ENCODE measurements around the gene VCAN.

Gene VCAN

DNA sequence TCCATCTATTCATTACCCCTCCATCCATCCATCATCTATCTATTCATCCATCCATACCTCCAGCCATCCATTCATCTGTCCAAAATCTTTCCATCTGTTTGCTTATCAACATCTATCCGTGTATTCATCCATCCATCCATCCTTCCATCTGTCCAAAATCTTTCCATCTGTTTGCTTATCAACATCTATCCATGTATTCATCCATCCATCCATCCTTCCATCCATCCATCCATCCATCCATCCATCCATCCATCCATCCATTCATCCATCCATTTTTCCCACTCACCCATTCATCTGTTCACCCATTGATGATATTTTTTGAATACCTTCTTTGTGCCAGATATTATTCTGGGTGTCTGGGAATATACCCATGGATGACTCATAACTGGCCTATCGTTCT lies 12.8 kb downstream of the VCAN start:
- H3K9me2 ChIP-seq (replicated peaks; ENCODE audit: insufficient read depth, low read length) = no peaks in the 10 kb centered on the region
- no peaks in the 10 kb centered on the region for H3K4me1 ChIP-seq (ENCODE audit: low read length)
- H3K9me3 ChIP-seq (replicated peaks; ENCODE audit: insufficient read depth, low read length) = no peaks in the 10 kb centered on the region
- no peak overlapping the region for H3K4me3 ChIP-seq (ENCODE audit: low read length)
- no peak overlapping the region for H3K9ac ChIP-seq (ENCODE audit: low read length)
- H3K4me2 ChIP-seq (ENCODE audit: low read depth, low read length) = no peak overlapping the region
- no peak overlapping the region for H2AFZ ChIP-seq (ENCODE audit: low read length)
- DNase-seq = no peak
- no peaks in the 10 kb centered on the region for H4K20me1 ChIP-seq (ENCODE audit: insufficient read depth, low read length)
- no peaks in the 10 kb centered on the region for H3K27me3 ChIP-seq (replicated peaks; ENCODE audit: insufficient read depth, low read length)
- no peaks in the 10 kb centered on the region for H3K36me3 ChIP-seq (replicated peaks; ENCODE audit: insufficient read depth, low read length)
- H3K27ac ChIP-seq (ENCODE audit: low read length) = no peak overlapping the region
- no peaks in the 10 kb centered on the region for H3F3A ChIP-seq (ENCODE audit: insufficient read depth, low read length)
- TF ChIP-seq CTCF (IDR thresholded peaks at IDR 0.05; ENCODE audit: low read length) (no peak), EZH2 (optimal IDR thresholded peaks at IDR 0.05; ENCODE audit: low read depth, low read length) (no peak), EZH2phosphoT487 (IDR thresholded peaks at IDR 0.05; ENCODE audit: low read length) (no peak)
- H3K79me2 ChIP-seq (ENCODE audit: low read length) = no peaks in the 10 kb centered on the region

GRCh38 chr5:83485842-83486241 lies 14.3 kb downstream of the VCAN start:
- H3K4me2 ChIP-seq (ENCODE audit: low read depth, low read length) = no peak overlapping the region
- no peaks in the 10 kb centered on the region for H3K9me3 ChIP-seq (replicated peaks; ENCODE audit: insufficient read depth, low read length)
- no peaks in the 10 kb centered on the region for H3K27me3 ChIP-seq (replicated peaks; ENCODE audit: insufficient read depth, low read length)
- no peak overlapping the region for H3K9ac ChIP-seq (ENCODE audit: low read length)
- no peaks in the 10 kb centered on the region for H3K36me3 ChIP-seq (replicated peaks; ENCODE audit: insufficient read depth, low read length)
- no peaks in the 10 kb centered on the region for H3F3A ChIP-seq (ENCODE audit: insufficient read depth, low read length)
- no peaks in the 10 kb centered on the region for H3K79me2 ChIP-seq (ENCODE audit: low read length)
- no peaks in the 10 kb centered on the region for H3K9me2 ChIP-seq (replicated peaks; ENCODE audit: insufficient read depth, low read length)
- no peaks in the 10 kb centered on the region for H3K4me1 ChIP-seq (ENCODE audit: low read length)
- no peak overlapping the region for H3K4me3 ChIP-seq (ENCODE audit: low read length)
- H2AFZ ChIP-seq (ENCODE audit: low read length) = no peak overlapping the region
- no peak overlapping the region for H3K27ac ChIP-seq (ENCODE audit: low read length)
- no peak for DNase-seq
- TF ChIP-seq EZH2 (optimal IDR thresholded peaks at IDR 0.05; ENCODE audit: low read depth, low read length) (no peak), EZH2phosphoT487 (IDR thresholded peaks at IDR 0.05; ENCODE audit: low read length) (no peak)
- H4K20me1 ChIP-seq (ENCODE audit: insufficient read depth, low read length) = no peaks in the 10 kb centered on the region

DNA sequence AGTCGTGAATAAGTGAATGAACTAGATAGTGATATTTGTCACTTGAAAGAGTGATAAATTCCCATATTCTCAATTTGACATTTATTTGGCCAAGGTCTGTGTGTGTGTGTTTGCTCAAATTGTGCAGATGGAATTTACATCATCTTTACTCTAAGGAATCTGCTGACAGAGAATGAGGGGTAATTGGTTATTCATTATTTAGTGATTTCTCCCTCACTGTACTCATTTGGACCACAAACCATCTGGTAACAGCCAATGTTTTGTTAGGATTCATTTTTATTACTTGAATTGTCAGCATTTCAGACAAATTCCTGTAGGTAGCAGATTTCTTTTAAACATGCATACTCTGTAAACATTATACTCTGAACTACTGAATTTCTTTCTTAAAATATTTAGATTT lies 15.6 kb downstream of the VCAN start:
- no peaks in the 10 kb centered on the region for H4K20me1 ChIP-seq (ENCODE audit: insufficient read depth, low read length)
- no peaks in the 10 kb centered on the region for H3K9me2 ChIP-seq (replicated peaks; ENCODE audit: insufficient read depth, low read length)
- H3K27ac ChIP-seq (ENCODE audit: low read length) = no peak overlapping the region
- H2AFZ ChIP-seq (ENCODE audit: low read length) = no peak overlapping the region
- H3F3A ChIP-seq (ENCODE audit: insufficient read depth, low read length) = no peaks in the 10 kb centered on the region
- H3K9ac ChIP-seq (ENCODE audit: low read length) = no peak overlapping the region
- H3K4me2 ChIP-seq (ENCODE audit: low read depth, low read length) = no peak overlapping the region
- DNase-seq = no peak
- H3K27me3 ChIP-seq (replicated peaks; ENCODE audit: insufficient read depth, low read length) = no peaks in the 10 kb centered on the region
- H3K9me3 ChIP-seq (replicated peaks; ENCODE audit: insufficient read depth, low read length) = no peaks in the 10 kb centered on the region
- no peak overlapping the region for H3K4me3 ChIP-seq (ENCODE audit: low read length)
- H3K4me1 ChIP-seq (ENCODE audit: low read length) = no peaks in the 10 kb centered on the region
- TF ChIP-seq CTCF (IDR thresholded peaks at IDR 0.05; ENCODE audit: low read length) (no peak), EZH2 (optimal IDR thresholded peaks at IDR 0.05; ENCODE audit: low read depth, low read length) (no peak), EZH2phosphoT487 (IDR thresholded peaks at IDR 0.05; ENCODE audit: low read length) (no peak)
- H3K36me3 ChIP-seq (replicated peaks; ENCODE audit: insufficient read depth, low read length) = no peaks in the 10 kb centered on the region
- H3K79me2 ChIP-seq (ENCODE audit: low read length) = no peaks in the 10 kb centered on the region

DNA sequence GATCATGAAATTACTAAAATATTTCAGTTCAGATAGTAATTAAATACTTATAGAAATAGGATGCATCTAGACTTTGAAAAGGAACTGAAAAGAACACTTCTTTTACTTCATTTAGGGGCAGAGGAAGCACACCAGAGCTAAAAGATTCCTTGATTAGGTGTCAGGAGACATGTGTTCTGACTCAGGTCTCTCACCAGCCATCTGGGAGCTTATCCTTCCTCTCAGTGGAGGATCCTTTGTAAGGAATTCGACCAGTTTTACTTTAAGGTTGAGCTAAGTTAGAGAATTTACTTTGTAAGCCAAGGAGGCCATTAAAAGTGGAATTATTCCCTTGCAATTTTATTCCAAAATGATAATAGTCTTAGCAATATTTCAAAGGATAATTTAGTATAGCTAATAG lies 16.7 kb downstream of the VCAN start:
- no peak overlapping the region for H2AFZ ChIP-seq (ENCODE audit: low read length)
- no peaks in the 10 kb centered on the region for H3F3A ChIP-seq (ENCODE audit: insufficient read depth, low read length)
- no peak for DNase-seq
- H4K20me1 ChIP-seq (ENCODE audit: insufficient read depth, low read length) = no peaks in the 10 kb centered on the region
- H3K4me1 ChIP-seq (ENCODE audit: low read length) = no peaks in the 10 kb centered on the region
- no peaks in the 10 kb centered on the region for H3K9me3 ChIP-seq (replicated peaks; ENCODE audit: insufficient read depth, low read length)
- no peak overlapping the region for H3K4me2 ChIP-seq (ENCODE audit: low read depth, low read length)
- TF ChIP-seq CTCF (IDR thresholded peaks at IDR 0.05; ENCODE audit: low read length) = no peak
- TF ChIP-seq EZH2 (optimal IDR thresholded peaks at IDR 0.05; ENCODE audit: low read depth, low read length) = no peak
- no peak for TF ChIP-seq EZH2phosphoT487 (IDR thresholded peaks at IDR 0.05; ENCODE audit: low read length)
- H3K36me3 ChIP-seq (replicated peaks; ENCODE audit: insufficient read depth, low read length) = no peaks in the 10 kb centered on the region
- H3K9ac ChIP-seq (ENCODE audit: low read length) = no peak overlapping the region
- no peak overlapping the region for H3K27ac ChIP-seq (ENCODE audit: low read length)
- H3K9me2 ChIP-seq (replicated peaks; ENCODE audit: insufficient read depth, low read length) = no peaks in the 10 kb centered on the region
- no peaks in the 10 kb centered on the region for H3K79me2 ChIP-seq (ENCODE audit: low read length)
- no peak overlapping the region for H3K4me3 ChIP-seq (ENCODE audit: low read length)
- H3K27me3 ChIP-seq (replicated peaks; ENCODE audit: insufficient read depth, low read length) = no peaks in the 10 kb centered on the region

Data from MM.1S (cell line).